HuH-7.5 (cell line): Measurements from ENCODE around the gene NOVA2.
A peak's percentile ranks its signal among the peaks of the same experiment; 100 is the strongest.

Experiments used
- DNase-seq: peaks from one replicate; pipeline ENCODE4 v3.0.0; 2011; ENCODE audit warnings: low spot score

NOVA2 gene, protein sequence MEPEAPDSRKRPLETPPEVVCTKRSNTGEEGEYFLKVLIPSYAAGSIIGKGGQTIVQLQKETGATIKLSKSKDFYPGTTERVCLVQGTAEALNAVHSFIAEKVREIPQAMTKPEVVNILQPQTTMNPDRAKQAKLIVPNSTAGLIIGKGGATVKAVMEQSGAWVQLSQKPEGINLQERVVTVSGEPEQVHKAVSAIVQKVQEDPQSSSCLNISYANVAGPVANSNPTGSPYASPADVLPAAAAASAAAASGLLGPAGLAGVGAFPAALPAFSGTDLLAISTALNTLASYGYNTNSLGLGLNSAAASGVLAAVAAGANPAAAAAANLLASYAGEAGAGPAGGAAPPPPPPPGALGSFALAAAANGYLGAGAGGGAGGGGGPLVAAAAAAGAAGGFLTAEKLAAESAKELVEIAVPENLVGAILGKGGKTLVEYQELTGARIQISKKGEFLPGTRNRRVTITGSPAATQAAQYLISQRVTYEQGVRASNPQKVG

DNA sequence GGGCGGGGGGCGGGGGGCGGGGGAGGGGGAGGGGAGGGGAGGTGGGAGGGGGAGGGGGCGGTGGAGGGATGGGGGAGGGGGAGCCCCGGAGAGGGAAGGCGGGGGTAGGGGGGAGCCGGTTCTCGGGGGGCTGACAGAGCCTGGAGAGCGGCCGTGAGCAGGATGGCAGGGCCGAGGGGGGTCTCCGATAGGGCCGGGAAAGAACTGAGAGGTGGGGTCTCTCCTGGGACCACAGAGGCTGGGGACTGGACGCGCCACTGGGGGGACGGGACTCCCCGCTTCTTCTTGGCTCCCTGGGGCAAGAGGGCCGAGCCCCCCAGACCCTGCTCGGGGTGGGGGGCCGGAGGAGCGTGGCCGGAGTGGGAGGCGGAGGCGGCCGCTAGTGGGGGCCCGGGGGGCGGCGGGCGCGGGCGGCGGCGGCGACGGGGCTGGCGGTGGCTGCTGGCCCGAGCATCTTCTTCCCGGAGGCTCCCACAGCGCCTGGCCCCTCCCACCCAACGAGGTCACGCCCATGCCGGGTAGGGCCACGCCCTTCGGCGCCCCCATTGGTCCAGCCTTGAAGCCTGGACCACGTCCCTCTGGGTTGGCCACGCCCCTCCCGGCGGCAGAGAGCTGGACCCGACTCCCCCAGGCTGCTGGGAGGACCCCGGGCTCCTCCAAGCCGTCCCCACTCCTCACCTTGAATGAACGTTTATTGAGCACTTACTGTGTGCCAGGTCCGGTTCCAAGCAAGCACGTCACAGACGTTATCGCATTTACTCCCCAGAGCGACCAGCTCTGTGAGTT lies at the start of gene NOVA2:
TSS of gene NOVA2 (minus strand) at position 313 of the 786 bp plus-strand sequence. CDS start 514 bp downstream, outside the sequence.
- no peak for DNase-seq

DNA sequence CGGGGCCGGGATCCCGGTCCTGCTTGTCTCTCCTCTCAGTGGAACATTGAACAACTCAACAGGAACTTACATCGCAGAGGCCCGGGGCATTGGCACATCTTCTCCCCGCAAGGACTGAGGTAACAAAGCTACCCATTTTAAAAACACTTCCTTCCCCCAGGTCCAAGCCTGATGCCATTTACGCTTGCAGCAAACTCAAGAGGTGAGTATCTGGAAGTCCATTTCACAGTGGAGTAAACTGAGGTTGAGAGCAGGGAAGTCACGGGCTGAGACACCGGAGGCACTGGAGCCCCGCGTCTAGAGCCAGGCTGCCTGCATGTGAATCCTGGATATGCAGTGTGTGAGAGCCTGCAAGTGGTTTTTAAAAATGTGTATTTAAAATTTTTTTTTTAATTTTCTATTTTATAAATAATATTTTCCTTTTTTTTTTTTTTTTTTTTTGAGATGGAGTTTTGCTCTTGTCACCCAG lies 49.7 kb upstream of the NOVA2 start:
- DNase-seq, result no peak

DNA sequence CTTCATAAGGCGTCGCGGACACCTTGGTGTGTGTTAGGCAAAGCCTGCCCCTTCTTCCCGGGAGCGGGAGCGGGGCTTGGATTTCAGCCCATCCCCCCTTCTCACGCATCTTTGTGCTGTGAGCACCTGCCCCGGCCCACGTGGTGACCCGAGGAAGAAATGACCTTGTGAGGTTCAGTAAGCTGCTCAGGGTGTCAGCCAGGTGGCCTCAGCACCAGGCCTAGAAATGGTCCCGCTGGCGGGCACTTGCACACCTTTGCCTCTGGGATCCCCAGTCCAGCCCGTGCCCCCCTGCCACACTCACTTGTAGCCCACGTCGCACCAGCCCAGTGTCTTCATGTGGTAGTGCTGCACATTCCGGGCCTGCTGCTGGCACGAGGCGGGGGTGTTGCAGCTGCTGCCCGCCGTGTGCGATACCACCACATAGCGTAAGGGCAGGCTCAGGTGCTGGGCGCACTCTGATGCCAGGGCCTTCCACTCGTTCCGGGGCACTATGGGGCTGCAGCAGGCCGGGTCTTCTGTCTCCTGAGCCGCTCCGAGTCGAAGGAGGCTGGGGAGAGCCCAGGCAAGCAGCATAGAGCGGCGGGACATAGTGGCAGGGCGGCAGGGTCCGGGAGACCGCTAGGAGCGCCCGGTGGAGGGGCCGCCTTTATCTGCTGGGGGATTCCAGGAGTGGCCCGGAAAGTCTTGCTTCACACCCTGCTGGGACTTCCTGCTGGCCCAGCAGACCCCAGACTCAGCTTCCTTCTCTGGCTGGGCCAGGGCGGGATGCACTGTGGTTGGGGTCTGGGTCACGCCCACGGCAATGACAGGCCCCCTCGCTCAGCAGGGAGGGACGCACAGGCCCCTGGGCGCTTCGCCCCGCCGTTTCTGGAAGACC lies 49.0 kb upstream of the NOVA2 start, which contains the start of gene PGLYRP1:
TSS of gene PGLYRP1 (minus strand) at position 623 of the 880 bp plus-strand sequence. CDS start at position 591, 32 bp downstream.
- no peak for DNase-seq

DNA sequence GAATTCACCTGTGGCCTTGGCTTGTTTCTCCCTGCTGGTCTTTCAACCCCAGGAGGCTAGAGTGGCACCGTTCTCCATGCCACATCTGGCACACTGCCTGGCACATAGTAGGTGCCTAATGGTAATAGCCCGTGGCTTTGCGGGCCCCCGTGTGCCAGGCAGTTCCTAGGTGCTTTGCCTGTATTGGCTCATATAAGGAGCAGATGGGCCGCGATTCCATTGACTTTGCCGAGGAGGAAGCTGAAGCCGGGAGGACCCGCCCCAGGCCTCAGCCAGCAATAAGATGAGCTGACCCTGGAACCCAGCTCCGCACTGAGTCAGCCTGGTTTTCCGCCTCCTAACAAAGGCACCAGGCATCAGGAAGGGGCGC lies 48.4 kb upstream of the NOVA2 start:
- DNase-seq, result no peak

DNA sequence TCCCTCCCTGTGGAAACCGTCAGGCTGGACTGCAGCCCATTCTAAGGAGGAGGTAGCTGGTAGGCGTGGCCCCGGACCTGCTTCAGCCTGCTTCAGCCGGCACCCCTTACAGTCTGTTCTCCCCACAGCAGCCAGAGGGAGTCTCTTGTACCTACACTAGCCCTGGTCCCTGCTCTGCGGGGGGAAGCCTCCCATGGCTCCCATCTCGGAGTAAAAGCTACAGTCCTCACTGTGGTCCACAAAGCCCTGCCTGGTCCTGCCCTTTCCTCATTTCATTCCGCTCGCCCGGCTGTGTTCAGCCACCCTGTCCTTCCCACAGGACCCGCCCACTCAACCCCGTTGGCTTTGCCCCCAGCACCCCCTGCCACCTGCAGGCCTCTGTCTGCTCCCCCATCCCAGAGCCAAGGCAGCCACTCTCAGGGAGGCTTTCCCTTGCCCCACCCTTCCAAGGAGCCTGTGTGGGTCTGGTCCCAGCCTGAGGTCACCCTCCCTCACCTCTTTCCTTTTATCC lies 47.9 kb upstream of the NOVA2 start:
- DNase-seq, result no peak

DNA sequence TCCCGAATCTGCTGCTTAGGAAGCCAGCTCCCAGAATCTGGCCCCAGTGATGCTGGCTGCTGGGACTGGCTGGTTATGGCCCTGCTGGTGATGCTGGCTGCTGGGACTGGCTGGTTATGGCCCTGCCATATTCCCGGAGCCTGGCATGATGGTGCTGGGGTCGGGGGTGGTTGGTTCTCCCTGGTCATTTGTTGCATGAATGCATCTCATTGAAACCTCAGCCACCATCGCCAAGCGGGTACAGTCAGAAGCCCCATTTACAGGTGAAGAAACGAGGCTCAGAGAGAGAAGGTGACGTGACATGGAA lies 47.1 kb upstream of the NOVA2 start:
- DNase-seq, result no peak

DNA sequence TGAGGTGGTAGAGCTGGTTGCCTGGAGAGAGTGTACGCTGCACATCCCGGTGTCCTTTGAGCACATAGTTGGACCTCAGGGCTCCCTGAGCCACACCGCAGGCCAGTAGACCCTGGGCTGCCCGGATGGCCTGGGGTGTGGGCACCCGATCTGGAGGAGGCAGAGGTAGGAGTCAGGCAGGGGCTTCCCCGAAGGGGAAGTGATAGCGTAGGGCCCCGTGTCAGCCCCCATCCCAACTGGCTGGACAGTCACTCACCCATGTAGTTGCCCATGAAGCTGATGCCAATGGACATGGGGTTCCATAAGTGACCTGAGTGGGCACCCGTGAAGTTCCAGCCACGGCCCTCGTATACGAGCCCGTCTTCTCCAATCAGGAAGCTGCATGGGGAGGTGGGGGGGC lies 45.6 kb upstream of the NOVA2 start:
- no peak for DNase-seq

DNA sequence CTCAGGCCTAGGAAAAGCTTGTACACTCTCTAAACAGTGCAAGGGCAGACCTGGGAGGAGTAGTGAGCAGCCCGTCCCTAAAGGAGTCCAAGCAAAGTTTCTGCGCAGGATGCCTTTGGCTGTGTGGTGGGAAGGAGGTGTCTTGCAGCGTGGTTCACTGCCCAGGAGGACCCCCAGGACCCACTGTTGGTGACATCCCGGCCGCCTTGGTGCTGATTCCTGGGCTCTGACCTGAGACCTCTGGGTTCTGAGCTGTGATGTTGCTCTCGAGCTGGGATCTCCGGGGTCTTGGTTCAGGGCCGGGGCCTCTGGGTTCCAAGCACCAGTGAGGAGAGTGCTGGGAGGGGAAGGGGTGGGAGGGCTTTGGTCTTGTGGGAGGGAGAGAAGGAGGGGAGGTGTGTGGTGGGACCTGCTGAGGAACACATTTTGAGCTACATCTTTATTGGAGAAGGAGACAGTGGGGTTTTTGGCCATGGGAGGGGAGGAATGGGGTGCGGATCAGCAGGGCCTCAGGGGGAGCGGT lies 45.1 kb upstream of the NOVA2 start:
- DNase-seq, result no peak

DNA sequence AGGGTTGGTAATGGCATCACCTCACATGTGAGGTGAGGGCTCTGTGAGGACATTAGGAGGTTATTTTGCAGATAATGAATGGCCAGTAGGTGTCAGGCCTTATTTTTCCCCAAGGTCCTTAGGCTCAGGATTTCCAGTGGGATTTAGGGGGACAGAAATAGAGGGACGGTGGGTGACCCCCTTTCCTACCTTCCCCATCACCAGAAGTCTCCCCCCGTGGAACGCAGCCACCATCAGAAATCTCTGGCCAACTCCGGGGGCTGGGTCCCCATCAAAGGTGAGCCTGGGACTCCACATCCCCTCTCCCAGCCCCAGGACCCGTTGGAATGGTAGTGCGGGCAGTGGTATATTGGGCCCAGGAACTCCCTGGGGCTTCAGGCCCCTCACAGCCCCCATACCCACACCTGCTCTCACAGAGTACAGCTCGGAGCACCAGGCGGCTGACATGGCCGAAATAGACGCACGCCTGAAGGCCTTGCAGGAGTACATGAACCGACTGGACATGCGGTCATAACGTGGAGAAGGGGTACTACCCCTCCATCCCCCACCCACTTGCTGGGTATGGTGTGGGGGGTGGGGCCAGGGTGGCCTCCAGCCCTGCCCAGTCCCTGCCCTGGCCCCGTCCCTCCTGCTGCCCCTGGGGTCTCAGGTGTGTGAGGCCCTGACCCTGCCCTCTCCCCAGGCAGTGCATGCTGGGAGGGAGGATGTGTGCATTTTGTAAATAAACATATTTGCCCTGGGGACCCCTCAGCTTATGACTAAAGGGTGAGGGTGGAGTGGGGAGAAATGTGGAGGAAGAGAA lies 44.4 kb upstream of the NOVA2 start:
- DNase-seq, result no peak

DNA sequence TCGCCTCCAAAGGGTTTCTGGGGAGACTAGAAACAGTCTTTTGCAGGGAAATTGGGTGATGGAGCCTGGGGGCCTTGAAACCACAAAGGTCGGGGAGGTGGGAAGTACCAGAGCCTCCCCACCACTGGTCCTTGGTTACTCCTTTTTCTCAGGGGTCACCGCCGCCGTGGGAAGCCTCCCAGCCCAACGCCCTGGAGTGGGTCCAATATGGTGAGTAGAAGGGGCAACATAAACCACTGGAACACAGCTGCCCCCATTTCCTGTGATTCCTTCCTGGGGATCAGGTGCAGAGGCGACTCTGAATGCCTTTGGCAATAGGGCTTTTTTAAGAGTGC lies 43.4 kb upstream of the NOVA2 start:
- DNase-seq, result no peak

DNA sequence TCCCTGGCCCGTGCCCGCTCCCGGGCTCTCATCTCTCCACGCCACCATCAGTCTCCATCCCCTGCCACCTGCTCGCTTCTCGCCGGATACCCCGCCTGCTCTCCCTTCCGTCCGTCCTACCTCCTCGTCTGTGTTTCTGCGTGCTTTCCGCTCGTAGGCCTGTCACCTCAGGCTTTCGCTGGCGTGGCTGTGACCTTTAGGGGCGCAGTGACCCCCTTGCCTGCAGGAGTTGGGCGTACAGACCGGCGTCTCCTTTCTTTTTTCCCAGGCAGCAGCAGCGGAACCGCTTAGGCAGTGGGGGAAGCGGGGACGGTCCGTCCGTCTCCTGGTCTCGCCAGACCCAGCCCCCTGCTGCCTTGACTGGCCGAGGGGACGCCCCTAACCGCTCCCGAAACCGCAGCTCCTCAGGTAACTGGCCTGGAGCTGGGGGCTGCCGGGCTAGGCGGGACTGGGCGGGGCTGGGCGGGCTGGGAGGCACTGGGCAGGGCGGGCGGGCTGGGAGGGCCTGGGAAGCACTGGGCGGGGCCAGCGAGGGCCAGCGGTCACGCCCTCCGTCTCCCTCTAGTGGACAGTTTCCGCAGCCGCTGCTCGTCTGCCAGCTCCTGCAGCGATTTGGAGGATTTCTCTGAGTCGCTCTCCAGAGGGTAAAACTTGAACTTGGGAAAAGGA lies 42.9 kb upstream of the NOVA2 start:
- peak; percentile 93 for DNase-seq

DNA sequence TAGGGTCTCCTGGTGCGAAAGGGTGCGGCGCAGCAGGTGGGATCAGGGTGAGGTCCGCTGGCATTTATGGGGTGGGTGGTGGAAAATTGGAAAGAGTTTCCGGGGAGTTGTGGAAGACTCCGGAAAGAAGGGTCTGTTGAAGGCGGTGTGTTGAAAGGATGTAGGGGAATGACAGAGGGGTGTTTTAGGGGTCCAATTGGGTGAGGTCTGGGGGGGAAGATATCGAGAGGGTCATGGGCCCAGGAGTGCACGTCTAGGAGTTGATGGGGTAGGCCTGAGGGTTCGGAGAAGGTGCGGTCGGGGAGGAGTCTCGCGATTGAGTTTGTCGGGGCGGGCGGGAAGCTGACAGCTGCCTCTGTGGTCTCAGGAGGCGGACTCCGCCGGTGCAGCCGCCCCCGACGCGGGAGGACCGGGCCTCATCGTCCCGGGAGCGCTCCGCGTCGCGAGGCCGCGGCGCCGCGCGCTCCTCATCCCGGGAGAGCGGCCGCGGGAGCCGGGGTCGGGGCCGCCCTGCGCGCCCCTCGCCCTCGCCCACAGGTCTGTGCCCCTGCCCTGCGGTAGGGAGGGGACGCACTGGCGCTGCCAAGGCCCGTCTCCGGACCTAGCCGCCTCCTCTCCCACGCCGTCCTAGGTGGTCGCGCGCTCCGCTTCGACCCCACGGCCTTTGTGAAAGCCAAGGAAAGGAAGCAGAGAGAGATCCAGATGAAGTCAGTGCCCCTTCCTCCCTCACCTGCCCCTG lies 42.2 kb upstream of the NOVA2 start:
- no peak for DNase-seq

DNA sequence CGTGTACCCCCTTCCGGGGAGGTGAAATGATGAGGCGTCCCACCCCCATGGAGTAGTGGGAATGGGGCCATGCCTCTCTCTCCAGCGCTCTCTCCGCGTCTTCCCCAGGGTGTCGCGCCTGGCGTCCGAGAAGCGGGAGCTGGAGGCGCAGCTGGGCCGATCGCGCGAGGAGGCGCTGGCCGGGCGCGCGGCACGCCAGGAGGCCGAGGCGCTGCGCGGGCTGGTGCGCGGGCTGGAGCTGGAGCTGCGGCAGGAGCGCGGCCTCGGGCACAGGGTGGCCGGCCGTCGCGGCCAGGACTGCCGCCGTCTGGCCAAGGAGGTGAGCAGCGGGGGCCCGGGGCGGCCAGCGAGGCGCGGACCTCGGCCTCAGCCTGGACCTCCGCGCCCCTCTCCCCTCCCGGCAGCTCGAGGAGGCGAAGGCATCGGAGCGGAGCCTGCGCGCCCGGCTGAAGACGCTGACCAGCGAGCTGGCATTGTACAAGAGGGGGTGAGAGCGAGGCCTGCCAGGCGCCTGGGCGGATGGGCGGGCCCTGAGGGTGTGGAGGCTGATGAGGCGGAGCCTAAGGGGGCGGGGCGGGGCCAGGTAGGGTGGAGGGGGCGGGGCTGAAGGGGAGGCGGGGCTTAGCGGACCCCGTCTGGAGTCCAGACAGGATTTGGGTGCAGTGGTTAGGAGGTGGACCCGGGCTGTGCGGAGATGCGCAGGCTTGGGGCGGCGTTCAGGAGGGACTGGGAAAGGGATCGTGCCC lies 41.4 kb upstream of the NOVA2 start:
- no peak for DNase-seq

DNA sequence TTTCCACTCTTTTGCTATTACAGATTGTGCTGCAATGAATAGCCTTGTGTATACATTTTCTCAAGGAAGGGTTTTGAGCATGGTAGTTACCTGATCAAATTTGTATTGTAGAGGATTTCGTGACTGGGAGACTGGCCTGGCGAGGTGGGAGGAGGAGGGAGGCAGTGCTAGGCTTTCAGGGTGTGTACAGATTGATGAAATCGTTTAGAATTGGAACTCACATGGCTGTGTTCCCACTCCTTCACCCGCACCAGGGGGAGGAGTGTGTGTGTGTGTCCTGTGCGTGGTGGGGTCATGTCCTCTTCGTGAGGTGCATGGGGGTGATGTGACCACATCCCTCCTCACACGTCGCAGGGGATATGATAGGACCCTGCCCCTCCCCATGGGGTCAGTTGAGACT lies 40.9 kb upstream of the NOVA2 start:
- no peak for DNase-seq

DNA sequence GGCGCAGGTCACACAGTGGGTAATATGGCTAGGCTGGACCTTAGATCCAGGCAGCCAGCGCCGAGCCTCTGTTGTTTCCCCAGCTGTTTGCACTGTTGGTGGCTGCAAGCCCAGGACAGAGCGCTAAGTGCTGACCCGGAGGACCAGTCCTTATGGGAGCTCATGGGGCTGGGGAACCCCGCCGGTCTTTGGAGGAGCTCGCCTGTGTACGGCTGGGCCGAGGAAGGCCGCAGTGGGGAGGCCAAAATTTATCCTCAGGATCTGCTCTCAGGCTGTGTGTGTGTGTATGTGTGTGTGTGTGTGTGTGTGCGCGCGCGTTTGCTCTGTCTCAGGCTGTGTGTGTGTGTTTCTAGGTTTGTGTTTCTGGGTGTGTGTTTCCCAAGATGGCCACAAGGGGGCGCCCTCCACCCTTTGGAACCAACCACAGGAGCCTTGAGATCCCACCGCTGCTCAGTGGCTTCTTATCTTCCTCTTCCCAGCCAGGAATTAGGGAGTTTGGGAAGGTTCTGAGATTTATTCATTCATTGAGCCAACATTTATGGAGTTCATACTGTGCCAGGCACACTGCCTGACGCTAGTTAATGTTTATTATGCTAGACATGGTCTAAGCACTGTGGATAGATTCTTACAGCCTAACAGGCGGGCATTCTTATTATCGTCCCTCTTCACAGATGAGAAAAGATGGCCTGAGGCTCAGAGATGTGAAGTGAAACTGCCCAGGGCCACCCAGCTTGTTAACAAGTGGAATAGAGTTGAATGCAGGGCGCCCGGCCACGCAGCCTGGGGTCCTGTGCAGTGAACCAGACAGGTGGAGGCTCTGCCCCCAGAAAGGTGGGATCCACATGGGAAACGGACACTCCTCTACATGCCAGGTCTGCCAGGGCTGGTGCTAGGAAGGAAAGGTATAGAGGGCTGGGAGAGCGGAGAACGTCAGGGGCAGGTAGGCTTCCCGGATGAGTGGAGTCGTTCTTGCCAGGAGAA lies 36.2 kb upstream of the NOVA2 start:
- DNase-seq, result peak; percentile 87

DNA sequence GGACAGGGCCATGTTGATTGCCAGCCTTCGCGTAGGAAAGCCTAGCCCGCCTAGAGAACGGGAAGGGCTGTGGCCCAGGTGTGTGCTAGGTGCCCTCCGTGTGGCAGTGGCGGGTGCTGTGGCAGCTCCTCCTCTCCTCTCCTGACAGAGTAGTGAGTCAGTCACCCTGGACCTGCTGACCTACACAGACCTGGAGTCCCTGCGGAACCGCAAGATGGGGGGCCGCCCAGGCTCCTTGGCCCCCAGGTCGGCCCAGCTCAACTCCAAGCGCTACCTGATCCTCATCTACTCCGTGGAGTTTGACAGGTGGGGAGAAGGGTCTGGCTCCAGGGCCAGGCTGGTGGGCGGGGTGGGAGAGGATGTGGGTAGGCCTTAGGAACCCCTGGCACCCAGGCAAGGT lies 32.7 kb upstream of the NOVA2 start:
- DNase-seq, result no peak

DNA sequence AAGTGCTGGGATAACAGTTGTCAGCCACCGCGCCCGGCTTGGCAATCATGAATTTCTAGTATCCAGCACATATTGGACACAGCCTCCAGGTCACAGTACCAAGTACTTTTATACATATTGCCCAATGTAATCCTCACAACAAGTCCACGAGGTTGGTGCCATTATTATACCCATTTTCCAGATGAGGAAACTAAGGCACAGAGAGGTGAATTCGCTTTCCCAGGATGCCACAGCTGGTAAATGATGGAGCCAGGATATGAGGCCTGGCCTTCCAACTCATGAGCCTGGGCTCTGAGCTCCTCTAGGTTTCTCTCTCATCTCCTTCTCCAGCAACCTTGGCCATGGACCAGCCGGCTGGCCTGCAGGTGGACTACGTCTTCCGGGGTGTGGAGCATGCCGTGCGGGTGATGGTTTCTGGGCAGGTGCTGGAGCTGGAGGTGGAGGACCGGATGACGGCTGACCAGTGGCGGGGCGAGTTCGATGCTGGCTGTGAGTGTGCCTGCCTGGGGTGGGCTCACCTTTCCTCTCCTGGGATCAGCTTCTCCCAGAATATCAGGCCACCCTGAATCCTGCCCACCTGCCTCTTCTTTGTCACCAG lies 29.1 kb upstream of the NOVA2 start:
- DNase-seq, result no peak
